GM21528 (cell line): ENCODE results near the gene CRYGS.
"Not testable (repeated sequence)": the region's sequence is repeated elsewhere in the genome, so short reads cannot be mapped to it uniquely, and the experiment has no call there.

Source experiments
- ATAC-seq: cut with Tn5 transposase; IDR thresholded peaks from one replicate; pipeline ENCODE4 v1.9.1; 2021; ENCODE audit warnings: mild to moderate bottlenecking, moderate library complexity; ENCODE audit not compliant: unreplicated experiment, low FRiP score

Gene CRYGS

DNA sequence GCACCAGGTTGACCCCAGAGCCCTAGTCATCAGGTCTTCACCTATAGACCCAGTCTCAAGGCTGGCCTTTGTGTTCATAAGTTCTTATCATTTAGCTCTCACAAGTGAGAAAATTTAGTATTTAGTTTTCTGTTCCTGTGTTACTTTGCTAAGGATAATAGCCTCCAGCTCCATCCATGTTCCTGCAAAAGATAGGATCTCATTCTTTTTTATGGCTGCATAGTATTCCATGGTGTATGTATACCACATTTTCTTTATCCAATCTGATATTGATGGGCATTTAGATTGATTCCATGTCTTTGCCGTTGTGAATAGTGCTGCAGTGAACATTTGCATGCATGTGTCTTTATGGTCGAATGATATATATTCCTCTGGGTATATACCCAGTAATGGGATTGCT is 46.2 kb downstream of the CRYGS start:
- ATAC-seq = not testable (repeated sequence)

DNA sequence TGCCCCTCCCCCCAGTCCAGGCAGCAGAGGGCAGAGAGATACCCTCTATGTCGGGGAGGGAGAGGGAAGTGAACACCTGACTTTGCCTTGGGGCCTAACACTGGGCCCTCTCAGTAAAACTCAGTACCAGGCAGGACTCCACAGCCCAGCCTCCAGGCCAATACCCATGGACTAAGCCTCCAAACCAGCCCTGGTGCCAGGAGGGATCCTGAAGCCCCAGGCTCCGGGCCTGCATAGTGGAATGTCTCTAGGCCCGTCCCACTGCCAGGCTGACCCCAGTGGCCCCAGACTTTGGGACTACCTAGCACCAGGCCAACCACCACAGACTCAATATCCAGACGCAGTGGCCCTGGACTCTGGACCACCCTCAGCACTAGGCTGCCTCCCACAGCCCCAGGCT is 46.6 kb downstream of the CRYGS start:
- ATAC-seq = no peak

DNA sequence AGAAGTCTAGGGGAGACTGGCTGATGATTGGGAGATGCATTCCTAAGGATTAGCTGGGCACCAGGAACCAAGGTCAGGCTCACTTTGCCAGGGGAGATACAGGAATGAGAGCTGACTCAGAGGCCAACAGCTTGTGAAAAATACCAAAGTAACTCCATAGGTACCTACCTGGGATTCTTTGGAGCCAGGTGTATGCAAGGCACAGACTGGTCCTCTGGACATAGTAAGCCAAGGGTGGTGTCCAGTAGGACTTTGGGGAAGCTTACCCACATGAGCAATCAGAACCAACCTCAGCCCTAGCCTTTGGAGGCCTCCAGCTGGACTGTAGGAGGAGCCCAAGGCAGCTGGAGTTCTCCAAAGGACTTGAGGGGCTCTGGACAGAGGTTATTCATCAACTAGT is 47.5 kb downstream of the CRYGS start:
- ATAC-seq = no peak

DNA sequence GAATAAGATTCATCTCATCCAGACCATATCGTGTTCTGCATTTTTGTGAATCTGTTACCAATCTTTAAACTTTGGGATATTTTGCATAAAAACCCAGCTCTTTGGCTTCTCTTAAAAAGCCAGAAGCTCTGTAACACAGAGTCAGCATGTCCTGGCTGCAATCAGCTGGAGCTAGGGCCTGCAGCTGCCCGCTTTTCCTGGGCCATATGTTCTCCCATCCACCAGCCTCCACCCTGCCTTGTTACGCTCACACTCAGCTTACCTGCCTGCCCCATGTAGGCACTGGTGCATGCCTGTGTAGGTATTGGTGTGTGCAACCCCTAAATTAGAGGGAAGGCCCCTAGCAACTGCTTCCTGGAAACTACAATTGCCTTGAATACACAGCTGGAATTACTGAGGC is 48.2 kb downstream of the CRYGS start:
- no peak for ATAC-seq

GRCh38 chr3:186493525-186494255 is 50.5 kb downstream of the CRYGS start:
- ATAC-seq = no peak

DNA sequence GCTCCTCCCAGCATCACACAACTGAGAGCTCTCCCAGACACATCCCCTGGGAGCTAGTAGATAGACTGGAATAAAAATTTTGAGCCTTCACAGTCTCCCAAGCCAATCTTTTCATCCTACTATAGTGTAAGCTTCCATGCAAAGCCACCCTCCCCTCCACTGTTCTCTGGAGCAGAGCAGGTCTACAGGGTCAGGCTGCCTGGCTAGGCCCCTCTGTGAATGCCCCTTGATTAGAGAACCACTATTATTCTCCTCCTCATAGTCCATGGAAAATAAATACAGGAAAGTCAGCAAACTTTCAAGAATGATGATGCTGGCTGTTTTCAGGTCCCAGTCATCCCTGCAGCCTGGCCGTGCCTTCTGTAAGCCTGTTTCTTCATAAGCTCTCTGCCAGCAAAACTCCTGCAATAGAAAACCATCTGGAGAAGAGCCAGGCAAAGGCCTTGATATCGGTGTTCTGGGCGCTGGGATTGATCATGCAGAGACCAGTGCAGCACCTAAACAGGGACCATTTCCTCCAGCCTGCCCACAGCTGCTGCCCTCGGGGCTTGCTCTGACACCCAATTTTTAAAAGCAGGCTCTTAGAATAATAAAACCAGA is 51.7 kb downstream of the CRYGS start:
- ATAC-seq = no peak

GRCh38 chr3:186489507-186489906 is 54.7 kb downstream of the CRYGS start:
- ATAC-seq = no peak
